Ishikawa (cell line): Measurements from ENCODE around the gene GTPBP3.

Source experiments
- CEBPB ChIP-seq: IDR thresholded peaks from 2 replicates; pipeline ENCODE4 v1.6.1; 2012
- CREB1 ChIP-seq: IDR thresholded peaks from 2 replicates; pipeline ENCODE4 v1.6.1; 2012; ENCODE audit warnings: low read depth
- EGR1 ChIP-seq: IDR thresholded peaks from 2 replicates; pipeline ENCODE4 v1.6.1; 2012
- EP300 ChIP-seq: IDR thresholded peaks from 2 replicates; pipeline ENCODE4 v1.6.1; 2012; ENCODE audit warnings: borderline replicate concordance
- FOXM1 ChIP-seq: IDR thresholded peaks from 2 replicates; pipeline ENCODE4 v1.6.1; 2012; ENCODE audit warnings: low read depth, borderline replicate concordance
- MAX ChIP-seq: IDR thresholded peaks from 2 replicates; pipeline ENCODE4 v1.6.1; 2012
- NFIC ChIP-seq: IDR thresholded peaks from 2 replicates; pipeline ENCODE4 v1.6.1; 2012
- RAD21 ChIP-seq: IDR thresholded peaks from 2 replicates; pipeline ENCODE4 v1.6.1; 2012; ENCODE audit warnings: low read depth
- REST ChIP-seq: IDR thresholded peaks from 2 replicates; pipeline ENCODE4 v1.6.1; 2012; ENCODE audit warnings: low read depth, mild to moderate bottlenecking
- TAF1 ChIP-seq: IDR thresholded peaks from 2 replicates; pipeline ENCODE4 v1.6.1; 2012; ENCODE audit warnings: low read depth, mild to moderate bottlenecking
- TCF12 ChIP-seq: IDR thresholded peaks from 2 replicates; pipeline ENCODE4 v1.6.1; 2012; ENCODE audit warnings: low read depth
- TEAD4 ChIP-seq: IDR thresholded peaks from 2 replicates; pipeline ENCODE4 v1.6.1; 2012
- USF1 ChIP-seq: IDR thresholded peaks from 2 replicates; pipeline ENCODE4 v1.6.1; 2012
- YY1 ChIP-seq: IDR thresholded peaks from 2 replicates; pipeline ENCODE4 v1.6.1; 2012; ENCODE audit warnings: low read depth
- ZBTB7A ChIP-seq: IDR thresholded peaks from 2 replicates; pipeline ENCODE4 v1.6.1; 2012; ENCODE audit warnings: low read depth

GTPBP3 gene

GRCh38 chr19:17304386-17305215 lies 32.8 kb upstream of the GTPBP3 start:
- TF ChIP-seq TCF12 (no peak), CEBPB (no peak), ZBTB7A (no peak), TEAD4 (0 out of 2 replicates have a peak, but pooled peaks have one; percentile 15), EGR1 (no peak), RAD21 (no peak), YY1 (no peak), MAX (no peak), REST (no peak)

GRCh38 chr19:17305216-17305516 lies 32.2 kb upstream of the GTPBP3 start:
- TF ChIP-seq ZBTB7A (no peak; the same call in 1 of the 2 replicates), CEBPB (no peak), FOXM1 (no peak), REST (no peak), NFIC (peak; percentile 98), TEAD4 (no peak; the same call in 1 of the 2 replicates), YY1 (0 out of 2 replicates have a peak, but pooled peaks have one; percentile 45), MAX (no peak), EGR1 (no peak), EP300 (no peak), TAF1 (no peak), TCF12 (peak; percentile 95), USF1 (0 out of 2 replicates have a peak, but pooled peaks have one; percentile 46), CREB1 (no peak)

- TF ChIP-seq CEBPB = no peak
- no peak for TF ChIP-seq EGR1
- TF ChIP-seq REST = no peak
- no peak for TF ChIP-seq TCF12
- TF ChIP-seq FOXM1 = no peak
- peak; percentile 65 for TF ChIP-seq TAF1
- no peak for TF ChIP-seq NFIC
- peak; percentile 86 for TF ChIP-seq USF1
- TF ChIP-seq EP300 = peak; percentile 29; the same call in 1 of the 2 replicates
- no peak; the same call in 1 of the 2 replicates for TF ChIP-seq TEAD4
- TF ChIP-seq ZBTB7A = no peak; the same call in none of the 2 replicates
- TF ChIP-seq RAD21 = peak; percentile 62
- peak; percentile 72; the same call in 1 of the 2 replicates for TF ChIP-seq YY1
- TF ChIP-seq MAX = peak; percentile 63
- TF ChIP-seq CREB1 = no peak
These were observed 31.7 kb upstream of the GTPBP3 start, which contains the start of gene MRPL34 for GRCh38 chr19:17305517-17306284. Gene MRPL34, plus strand, starts transcription at chr19:17305872. Its CDS starts 21 bp downstream, at chr19:17305893.
